ENCODE measurements around the gene HSPB7.
"Not testable (repeated sequence)": the region's sequence is repeated elsewhere in the genome, so short reads cannot be mapped to it uniquely, and the experiment has no call there.

Gene HSPB7

GRCh38 chr1:16061266-16061665 lies 43.4 kb upstream of the HSPB7 start:
- no peak for TF ChIP-seq REST (IDR thresholded peaks at IDR 0.05; ENCODE audit: insufficient replicate concordance, low read depth)
- Histone ChIP-seq H3K27me3 (ENCODE audit: insufficient read depth, poor library complexity, severe bottlenecking) (peaks cover 23% of the 10 kb centered on the region), H3K27ac (replicated peaks) (no peak overlapping the region), H3K4me3 (replicated peaks; ENCODE audit: insufficient read depth, low read length) (no peak overlapping the region)
- DNase-seq (ENCODE audit: low read depth in 1 of 2, low spot score in 1 of 2), result no peak

- H3K27ac ChIP-seq (replicated peaks); H3K27me3 ChIP-seq (ENCODE audit: insufficient read depth, poor library complexity, severe bottlenecking); DNase-seq (ENCODE audit: low read depth in 1 of 2, low spot score in 1 of 2); H3K4me3 ChIP-seq (replicated peaks; ENCODE audit: insufficient read depth, low read length): not testable (repeated sequence)
These were observed 40.7 kb upstream of the HSPB7 start for GRCh38 chr1:16058394-16059120.

GRCh38 chr1:16057314-16057915 lies 39.6 kb upstream of the HSPB7 start:
- DNase-seq (ENCODE audit: low read depth in 1 of 2, low spot score in 1 of 2); H3K4me3 ChIP-seq (replicated peaks; ENCODE audit: insufficient read depth, low read length); H3K27ac ChIP-seq (replicated peaks); H3K27me3 ChIP-seq (ENCODE audit: insufficient read depth, poor library complexity, severe bottlenecking): not testable (repeated sequence)

GRCh38 chr1:16056521-16056912 lies 38.7 kb upstream of the HSPB7 start:
- not testable (repeated sequence) for DNase-seq (ENCODE audit: low read depth in 1 of 2, low spot score in 1 of 2); H3K4me3 ChIP-seq (replicated peaks; ENCODE audit: insufficient read depth, low read length); H3K27ac ChIP-seq (replicated peaks); H3K27me3 ChIP-seq (ENCODE audit: insufficient read depth, poor library complexity, severe bottlenecking)

- peak; percentile 77 to 78 for DNase-seq (ENCODE audit: low read depth in 1 of 2, low spot score in 1 of 2)
- Histone ChIP-seq H3K27me3 (ENCODE audit: insufficient read depth, poor library complexity, severe bottlenecking) (no peaks in the 10 kb centered on the region), H3K4me3 (replicated peaks; ENCODE audit: insufficient read depth, low read length) (no peak overlapping the region), H3K27ac (replicated peaks) (no peak overlapping the region)
- TF ChIP-seq CTCF (IDR thresholded peaks at IDR 0.05; ENCODE audit: insufficient read depth, low read length) (peak; percentile 92), SPI1 (IDR thresholded peaks at IDR 0.05; ENCODE audit: borderline replicate concordance, low read depth) (no peak), REST (IDR thresholded peaks at IDR 0.05; ENCODE audit: insufficient replicate concordance, low read depth) (no peak)
These were observed 38.0 kb upstream of the HSPB7 start for GRCh38 chr1:16055613-16056520.

Measured in HL-60 (cell line).